Astrocyte (in vitro differentiated cells and primary cell): Measurements from ENCODE around the gene C2orf92. TPM values are rescaled to one million over a fixed set of nuclear protein-coding genes. Genes with fewer than 3 reads are reported as not detected.

Experiments used
- DNase-seq: peaks from one replicate; pipeline ENCODE4 v3.0.0-alpha.2; 2010; ENCODE audit warnings: low read depth
- FAIRE-seq: peaks from 2 replicates; lab custom pipeline; 2011; peaks lifted over from hg19 to GRCh38; lab: Jason Lieb, UNC
- H2AFZ ChIP-seq: 2 replicates; pipeline ENCODE4 v1.6.0; 2012; ENCODE audit warnings: low read depth, low read length, inconsistent platforms
- H3K27ac ChIP-seq: 2 replicates; pipeline ENCODE4 v1.5.1; 2011; ENCODE audit warnings: low read depth, low read length, inconsistent platforms
- H3K27me3 ChIP-seq: 2 replicates; pipeline ENCODE4 v1.6.0; 2011; ENCODE audit warnings: low read length, inconsistent platforms; ENCODE audit not compliant: insufficient read depth
- H3K36me3 ChIP-seq: 2 replicates; pipeline ENCODE4 v1.5.1; 2011; ENCODE audit warnings: low read length, inconsistent platforms; ENCODE audit not compliant: insufficient read depth
- H3K4me1 ChIP-seq: 2 replicates; pipeline ENCODE4 v1.5.1; 2011; ENCODE audit warnings: low read length, inconsistent platforms; ENCODE audit not compliant: insufficient read depth
- H3K4me2 ChIP-seq: 2 replicates; pipeline ENCODE4 v1.6.0; 2012; ENCODE audit warnings: low read length, inconsistent platforms
- H3K4me3 ChIP-seq: 2 replicates; pipeline ENCODE4 v1.5.1; 2011; ENCODE audit warnings: low read depth, mild to moderate bottlenecking, low read length, inconsistent platforms; ENCODE audit not compliant: insufficient read depth
- H3K79me2 ChIP-seq: 2 replicates; pipeline ENCODE4 v1.6.0; 2012; ENCODE audit warnings: mild to moderate bottlenecking, low read length, inconsistent platforms; ENCODE audit not compliant: insufficient read depth
- H3K9ac ChIP-seq: 2 replicates; pipeline ENCODE4 v1.6.0; 2012; ENCODE audit warnings: mild to moderate bottlenecking, low read length, inconsistent platforms
- H3K9me3 ChIP-seq: 2 replicates; pipeline ENCODE4 v1.5.1; 2012; ENCODE audit warnings: low read depth, mild to moderate bottlenecking, low read length, inconsistent platforms; ENCODE audit not compliant: insufficient read depth
- H4K20me1 ChIP-seq: 2 replicates; pipeline ENCODE4 v1.6.0; 2012; ENCODE audit warnings: low read length, inconsistent platforms; ENCODE audit not compliant: insufficient read depth
- H3K27ac Mint-ChIP-seq: one replicate; pipeline ENCODE4 v1.8.0; 2021; ENCODE audit warnings: mild to moderate bottlenecking, mixed read lengths; ENCODE audit not compliant: unreplicated experiment
- H3K27me3 Mint-ChIP-seq: one replicate; pipeline ENCODE4 v1.8.0; 2021; ENCODE audit warnings: low read depth, mixed read lengths; ENCODE audit not compliant: unreplicated experiment
- H3K36me3 Mint-ChIP-seq: one replicate; pipeline ENCODE4 v1.8.0; 2021; ENCODE audit warnings: low read depth, mixed read lengths; ENCODE audit not compliant: unreplicated experiment
- H3K4me1 Mint-ChIP-seq: one replicate; pipeline ENCODE4 v1.8.0; 2021; ENCODE audit warnings: low read depth, mixed read lengths; ENCODE audit not compliant: unreplicated experiment
- H3K4me3 Mint-ChIP-seq: one replicate; pipeline ENCODE4 v1.8.0; 2021; ENCODE audit warnings: mild to moderate bottlenecking, moderate library complexity, mixed read lengths; ENCODE audit not compliant: unreplicated experiment
- H3K9me3 Mint-ChIP-seq: one replicate; pipeline ENCODE4 v1.8.0; 2021; ENCODE audit warnings: mild to moderate bottlenecking, mixed read lengths; ENCODE audit not compliant: unreplicated experiment
- CTCF ChIP-seq: IDR thresholded peaks from 2 replicates; pipeline ENCODE4 v1.5.1; 2011; ENCODE audit warnings: low read depth, mild to moderate bottlenecking, inconsistent platforms, low read length, moderate library complexity; ENCODE audit not compliant: insufficient read depth
- EZH2 ChIP-seq: IDR thresholded peaks from 2 replicates; pipeline ENCODE4 v1.6.1; 2012; ENCODE audit warnings: mild to moderate bottlenecking, low read length, inconsistent platforms; ENCODE audit not compliant: insufficient read depth
- total RNA-seq: library from RNA; stranded (reverse); gene quantifications from 2 replicates; pipeline ENCODE4 v1.2.1, GENCODE V29; 2021

The C2orf92 gene
- total RNA-seq, 1 donor from 2014 or later: 15.3 TPM

GRCh38 chr2:97727296-97727695, 57.8 kb downstream of the C2orf92 start:
- peaks cover 3% of the 10 kb centered on the region for H3K4me1 Mint-ChIP-seq

GRCh38 chr2:97728091-97728731, 58.7 kb downstream of the C2orf92 start:
- FAIRE-seq (no peak), DNase-seq (no peak)
- no peak overlapping the region for H2AFZ ChIP-seq
- TF ChIP-seq EZH2 (no peak), CTCF (no peak)
- Mint-ChIP-seq H3K4me3 (no peak overlapping the region), H3K9me3 (peaks cover 30% of the 10 kb centered on the region), H3K27me3 (peaks cover 14% of the 10 kb centered on the region), H3K36me3 (peaks cover 9% of the 10 kb centered on the region), H3K4me1 (peaks cover 3% of the 10 kb centered on the region), H3K27ac (no peak overlapping the region)
- no peaks in the 10 kb centered on the region for H3K4me1 ChIP-seq
- no peaks in the 10 kb centered on the region for H3K36me3 ChIP-seq
- H3K9me3 ChIP-seq: peaks cover 6% of the 10 kb centered on the region
- no peak overlapping the region for H3K4me2 ChIP-seq
- H3K27ac ChIP-seq: no peak overlapping the region
- no peak overlapping the region for H3K4me3 ChIP-seq
- H3K79me2 ChIP-seq: no peaks in the 10 kb centered on the region
- H3K27me3 ChIP-seq: peaks cover 2% of the 10 kb centered on the region
- H3K9ac ChIP-seq: no peak overlapping the region
- H4K20me1 ChIP-seq: no peaks in the 10 kb centered on the region

More at GRCh38 chr2:97727296-97727695, 57.8 kb downstream of the C2orf92 start:
- Histone ChIP-seq H3K27ac (no peak overlapping the region), H4K20me1 (no peaks in the 10 kb centered on the region), H3K4me1 (no peaks in the 10 kb centered on the region), H3K36me3 (no peaks in the 10 kb centered on the region), H3K4me3 (no peak overlapping the region), H3K79me2 (no peaks in the 10 kb centered on the region), H3K4me2 (no peak overlapping the region), H2AFZ (no peak overlapping the region), H3K9me3 (peaks cover 6% of the 10 kb centered on the region), H3K9ac (no peak overlapping the region), H3K27me3 (peaks cover 2% of the 10 kb centered on the region)
- DNase-seq: no peak
- Mint-ChIP-seq H3K9me3 (peaks cover 29% of the 10 kb centered on the region), H3K27me3 (peaks cover 14% of the 10 kb centered on the region), H3K27ac (no peak overlapping the region), H3K4me3 (no peak overlapping the region), H3K36me3 (peaks cover 9% of the 10 kb centered on the region)
- TF ChIP-seq EZH2 (no peak), CTCF (no peak)
- no peak for FAIRE-seq

GRCh38 chr2:97730245-97730644, 60.7 kb downstream of the C2orf92 start:
- no peak overlapping the region for H3K4me3 Mint-ChIP-seq
- Histone ChIP-seq H4K20me1 (no peaks in the 10 kb centered on the region), H3K27ac (no peak overlapping the region), H3K27me3 (no peaks in the 10 kb centered on the region), H3K4me1 (no peaks in the 10 kb centered on the region), H3K36me3 (no peaks in the 10 kb centered on the region), H2AFZ (no peak overlapping the region), H3K9ac (no peak overlapping the region), H3K4me2 (no peak overlapping the region), H3K4me3 (no peak overlapping the region), H3K9me3 (peaks cover 6% of the 10 kb centered on the region), H3K79me2 (no peaks in the 10 kb centered on the region)
- TF ChIP-seq CTCF: no peak
- TF ChIP-seq EZH2: no peak
- H3K27me3 Mint-ChIP-seq: peaks cover 11% of the 10 kb centered on the region
- peaks cover 9% of the 10 kb centered on the region for H3K36me3 Mint-ChIP-seq
- peaks cover 3% of the 10 kb centered on the region for H3K4me1 Mint-ChIP-seq
- DNase-seq: no peak
- no peak for FAIRE-seq
- H3K9me3 Mint-ChIP-seq: peaks cover 30% of the 10 kb centered on the region
- no peak overlapping the region for H3K27ac Mint-ChIP-seq
